Astrocyte of the hippocampus (primary cell): ENCODE results near the gene RASA3.

Source experiments
- DNase-seq: peaks from one replicate; pipeline ENCODE4 v3.0.0; 2011; ENCODE audit warnings: low read depth, low spot score

RASA3 gene

DNA sequence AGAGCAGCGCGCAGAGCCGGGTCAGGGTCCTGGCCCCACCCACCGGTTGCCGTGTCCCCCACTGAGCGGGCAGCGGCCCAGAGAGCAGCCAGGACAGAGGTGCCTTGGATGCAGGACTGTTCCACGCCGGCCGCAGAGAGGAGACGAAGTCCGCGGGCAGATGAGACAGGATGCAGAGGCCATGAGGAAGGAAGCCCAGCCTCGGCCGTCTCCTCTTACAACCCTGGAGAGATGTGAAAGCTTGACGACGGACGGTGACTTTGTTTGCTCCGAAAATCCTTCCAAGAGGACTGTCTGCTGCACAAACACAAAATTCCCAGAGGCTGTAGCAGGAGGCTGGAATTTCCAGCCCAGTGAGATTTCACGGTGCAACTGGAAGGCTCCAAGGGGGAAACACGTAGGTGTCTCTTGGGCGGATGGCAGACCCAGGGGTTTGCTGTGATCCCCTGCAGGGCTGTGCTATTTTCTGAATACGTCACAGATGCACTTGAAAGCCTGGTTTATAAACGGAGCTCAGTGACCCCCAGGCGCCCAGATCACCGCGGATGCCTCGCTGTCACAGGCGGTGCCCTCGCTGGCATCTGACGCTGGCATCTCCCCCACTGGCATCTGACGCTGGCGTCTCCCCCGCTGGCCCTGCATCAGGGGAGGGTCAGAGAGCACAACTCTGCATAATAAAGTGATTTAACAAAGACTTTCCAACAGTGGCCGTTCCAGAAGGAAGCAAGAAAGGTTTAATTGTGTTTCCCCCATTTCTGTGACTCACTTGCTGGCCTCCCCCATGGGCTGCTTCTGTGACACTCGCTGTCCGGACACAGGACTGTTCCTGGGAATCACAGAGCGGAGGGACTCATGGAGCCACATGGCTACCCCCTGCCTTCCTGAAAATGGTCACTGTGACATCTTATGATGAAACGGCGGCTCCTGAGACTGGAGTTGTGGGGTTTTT is 96.6 kb downstream of the RASA3 start:
- peak; percentile 58 for DNase-seq

DNA sequence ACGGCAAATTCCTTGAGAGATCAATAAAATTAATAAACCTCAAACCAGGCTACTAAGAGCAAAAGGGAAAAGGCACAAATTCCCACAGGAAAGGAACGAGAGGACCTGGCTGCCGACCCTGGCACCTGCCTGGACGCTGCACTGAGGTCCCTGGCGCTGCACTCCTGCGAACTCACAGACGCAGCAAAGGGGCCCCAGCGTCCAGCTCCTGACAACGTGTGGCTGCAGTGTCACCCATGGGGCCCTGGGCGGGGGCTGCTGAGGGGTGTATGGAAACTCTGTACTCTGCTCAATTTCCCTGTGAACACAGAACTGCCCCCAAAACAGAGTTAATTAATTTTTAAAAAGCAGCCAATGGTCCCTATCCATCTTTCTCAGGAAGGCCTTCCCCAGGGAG is 97.2 kb downstream of the RASA3 start:
- no peak for DNase-seq

DNA sequence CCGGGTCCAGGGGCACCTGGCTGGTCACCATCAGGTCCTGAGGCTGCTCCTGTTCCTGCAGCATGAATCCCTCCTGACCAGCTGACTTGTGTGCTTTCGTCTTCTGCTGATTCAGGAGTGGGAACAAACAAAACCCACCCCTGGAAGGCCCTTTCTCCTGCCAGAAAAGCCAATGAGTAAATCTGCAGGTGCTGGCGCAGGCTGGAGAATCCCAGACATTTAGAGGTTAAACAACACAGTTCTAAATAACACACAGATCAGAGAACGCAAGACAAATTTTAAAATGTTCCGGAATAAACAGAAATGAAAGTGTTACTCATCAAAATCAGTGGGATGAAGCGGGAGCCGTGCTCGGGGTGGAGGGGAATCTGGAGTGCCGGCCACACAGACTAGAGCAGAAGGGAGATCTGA is 97.9 kb downstream of the RASA3 start:
- DNase-seq, result peak; percentile 66

DNA sequence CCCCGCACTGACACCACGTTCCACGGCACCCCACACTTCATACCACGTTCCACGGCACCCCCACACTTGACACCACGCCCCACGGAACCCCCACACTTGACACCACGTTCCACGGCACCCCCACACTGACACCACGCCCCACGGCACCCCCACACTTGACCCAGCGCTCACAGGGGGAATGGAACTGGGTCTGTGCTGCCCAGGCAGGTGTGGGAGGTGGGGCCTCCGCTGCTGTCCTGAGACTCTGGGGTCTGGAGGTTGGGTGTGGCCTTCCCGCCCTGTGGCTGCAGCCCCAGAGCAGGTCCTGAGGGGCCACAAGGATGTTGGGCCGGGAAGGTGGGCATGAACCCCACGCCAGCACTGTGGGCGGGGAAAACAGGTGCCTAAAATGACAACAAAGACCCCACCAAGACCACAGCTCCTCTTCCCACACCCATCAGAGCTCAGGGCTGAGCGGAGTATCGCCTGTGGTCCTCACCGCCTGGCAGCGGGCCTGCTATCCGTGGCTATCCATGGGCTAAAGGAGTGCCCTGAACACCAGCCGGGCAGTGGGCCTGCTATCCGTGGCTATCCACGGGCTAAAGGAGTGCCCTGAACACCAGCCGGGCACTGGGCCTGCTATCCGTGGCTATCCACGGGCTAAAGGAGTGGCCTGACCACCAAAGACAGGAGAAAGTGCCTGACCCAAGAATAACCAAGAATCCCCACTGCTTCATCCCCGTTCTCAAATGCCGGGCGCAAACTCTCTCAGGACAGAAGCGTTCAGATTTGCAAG is 98.7 kb downstream of the RASA3 start:
- peak; percentile 38 for DNase-seq

DNA sequence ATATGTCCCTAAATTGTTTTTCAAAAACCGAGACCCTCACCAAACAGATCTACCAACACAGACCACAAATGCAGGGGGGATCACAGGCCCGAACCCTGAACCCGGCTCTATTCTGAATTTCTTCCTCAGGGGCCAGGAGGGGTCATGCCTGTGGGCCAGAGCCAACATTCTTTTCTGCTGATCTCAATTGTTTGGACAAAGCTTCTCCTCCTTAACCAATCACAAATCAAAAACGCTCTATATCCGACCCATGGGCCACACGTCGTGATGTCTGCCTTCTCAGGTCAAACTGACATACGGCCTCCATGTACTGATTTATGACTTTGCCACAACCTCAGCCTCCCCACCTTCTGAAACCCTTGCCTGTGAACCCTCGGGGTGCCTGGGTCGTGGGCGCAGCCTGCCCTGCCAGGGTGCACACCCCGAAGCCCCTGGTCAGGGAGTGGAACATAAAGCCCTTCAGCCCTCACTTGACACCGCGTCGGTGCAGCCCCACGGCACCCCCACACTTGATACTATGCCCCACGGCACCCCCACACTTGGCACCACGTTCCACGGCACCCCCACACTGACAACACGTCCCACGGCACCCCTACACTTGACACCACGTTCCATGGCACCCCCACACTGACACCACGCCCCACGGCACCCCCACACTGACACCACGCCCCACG is 100.2 kb downstream of the RASA3 start:
- peak; percentile 80 for DNase-seq

DNA sequence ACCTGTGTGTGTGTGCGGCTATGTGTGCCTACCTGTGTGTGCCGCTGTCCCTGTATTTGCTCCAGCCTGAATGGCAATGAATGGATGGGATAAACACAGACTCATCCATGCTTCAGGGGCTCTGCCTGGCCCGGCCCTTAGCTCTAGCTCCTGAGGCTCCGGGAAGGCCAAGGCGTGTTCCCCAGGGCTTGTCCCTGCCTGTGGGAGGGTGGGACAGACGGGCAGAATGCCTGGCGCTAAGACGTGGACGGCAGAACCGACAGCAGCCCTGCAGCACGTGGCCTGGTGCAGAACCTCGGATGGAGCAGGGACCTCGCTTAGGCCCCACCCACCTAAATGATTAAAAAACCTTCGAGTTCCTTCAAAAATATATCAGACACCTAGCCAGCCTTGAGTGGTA is 100.8 kb downstream of the RASA3 start:
- no peak for DNase-seq

DNA sequence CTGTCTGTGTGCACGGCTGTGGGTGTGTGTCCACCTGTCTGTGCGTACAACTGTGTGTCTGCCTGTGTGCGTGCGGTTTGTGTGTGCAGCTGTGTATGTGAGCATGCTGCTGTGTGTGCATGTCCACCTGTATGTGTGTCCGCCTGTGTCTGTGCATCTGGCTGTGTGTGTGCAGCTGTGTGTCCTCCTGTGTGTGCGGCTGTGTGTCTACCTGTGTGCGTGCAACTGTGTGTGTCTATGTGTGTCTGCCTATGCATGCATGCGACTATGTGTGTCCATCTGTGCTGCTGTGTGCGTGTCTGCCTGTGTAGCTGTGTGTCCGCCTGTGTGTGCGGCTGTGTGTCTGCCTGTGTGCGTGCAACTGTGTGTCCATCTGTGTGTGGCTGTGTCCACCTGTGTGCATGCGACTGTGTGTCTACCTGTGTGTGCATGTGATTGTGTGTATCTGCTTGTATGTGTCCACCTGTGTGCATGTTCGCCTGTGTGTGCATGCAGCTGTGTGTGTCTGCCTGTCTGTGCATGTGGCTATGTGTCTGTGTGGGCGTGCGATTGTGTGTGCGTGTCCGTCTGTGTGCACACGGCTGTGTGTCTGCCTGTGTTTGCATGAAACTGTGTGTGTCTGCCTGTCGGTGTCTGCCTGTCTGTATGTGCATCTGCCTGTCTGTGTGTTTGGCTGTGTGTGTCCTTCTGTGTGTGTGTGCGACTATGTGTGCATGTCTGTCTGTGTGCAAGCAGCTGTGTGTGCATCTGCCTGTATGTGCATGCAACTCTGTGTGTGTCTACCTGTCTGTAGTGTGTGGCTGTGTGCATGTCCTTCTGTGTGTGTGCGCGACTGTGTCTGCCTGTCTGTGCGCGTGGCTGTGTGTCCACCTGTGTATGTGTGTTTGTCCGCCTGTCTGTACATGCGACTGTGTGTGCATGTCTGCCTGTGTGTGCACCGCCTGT is 101.5 kb downstream of the RASA3 start:
- no peak for DNase-seq

DNA sequence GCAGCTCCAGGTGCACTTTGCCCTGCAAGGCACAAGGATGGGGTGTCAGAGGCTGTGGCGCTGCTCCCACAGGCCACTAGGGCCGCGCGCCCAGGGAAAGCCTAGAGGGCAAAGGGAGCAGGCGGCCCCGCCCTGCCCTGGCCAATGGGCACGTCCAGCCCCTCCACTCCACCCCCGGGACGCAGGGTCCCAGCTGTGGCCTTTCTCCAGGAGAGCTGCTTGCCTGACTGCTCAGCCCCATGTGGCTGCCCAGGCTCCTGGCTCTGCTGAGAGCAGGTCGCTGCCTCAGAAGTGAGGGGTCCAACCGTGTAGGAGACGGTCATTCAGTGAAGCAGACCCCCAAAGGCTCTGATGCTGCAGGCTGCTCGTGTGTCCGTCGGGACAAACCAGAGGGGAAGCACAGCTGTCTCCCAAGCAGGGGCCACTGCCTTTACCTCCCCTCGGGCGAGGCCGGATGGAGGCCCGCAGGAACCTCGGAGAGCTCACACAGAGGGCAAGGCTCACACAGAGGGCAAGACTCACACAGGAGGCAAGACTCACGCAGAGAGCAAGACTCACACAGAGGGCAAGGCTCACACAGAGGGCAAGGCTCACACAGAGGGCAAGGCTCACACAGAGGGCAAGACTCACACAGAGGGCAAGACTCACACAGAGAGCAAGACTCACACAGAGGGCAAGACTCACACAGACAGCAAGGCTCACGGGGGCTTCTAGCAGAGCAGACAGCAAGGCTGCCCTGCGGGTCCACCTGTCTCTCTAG is 102.4 kb downstream of the RASA3 start:
- DNase-seq, result no peak

DNA sequence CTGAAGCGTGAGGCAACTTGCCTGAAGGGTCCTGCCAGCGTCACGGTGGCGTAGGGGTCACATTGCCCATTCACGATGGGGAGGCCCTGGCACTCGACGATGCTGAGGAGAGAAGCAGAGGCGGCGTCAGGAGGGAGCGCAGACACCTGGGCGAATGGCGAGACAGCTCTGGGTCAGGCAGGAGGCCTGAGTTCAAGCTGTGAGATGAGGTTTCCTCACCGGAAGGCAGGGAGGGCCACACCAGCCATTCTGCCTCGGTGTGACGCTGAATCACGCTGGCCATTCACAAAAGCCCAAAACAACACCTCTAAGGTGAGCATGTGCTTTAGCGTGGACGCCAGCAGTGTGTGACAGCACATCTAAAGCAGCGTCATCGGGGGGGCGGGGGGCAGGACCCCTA is 104.6 kb downstream of the RASA3 start:
- DNase-seq, result no peak

DNA sequence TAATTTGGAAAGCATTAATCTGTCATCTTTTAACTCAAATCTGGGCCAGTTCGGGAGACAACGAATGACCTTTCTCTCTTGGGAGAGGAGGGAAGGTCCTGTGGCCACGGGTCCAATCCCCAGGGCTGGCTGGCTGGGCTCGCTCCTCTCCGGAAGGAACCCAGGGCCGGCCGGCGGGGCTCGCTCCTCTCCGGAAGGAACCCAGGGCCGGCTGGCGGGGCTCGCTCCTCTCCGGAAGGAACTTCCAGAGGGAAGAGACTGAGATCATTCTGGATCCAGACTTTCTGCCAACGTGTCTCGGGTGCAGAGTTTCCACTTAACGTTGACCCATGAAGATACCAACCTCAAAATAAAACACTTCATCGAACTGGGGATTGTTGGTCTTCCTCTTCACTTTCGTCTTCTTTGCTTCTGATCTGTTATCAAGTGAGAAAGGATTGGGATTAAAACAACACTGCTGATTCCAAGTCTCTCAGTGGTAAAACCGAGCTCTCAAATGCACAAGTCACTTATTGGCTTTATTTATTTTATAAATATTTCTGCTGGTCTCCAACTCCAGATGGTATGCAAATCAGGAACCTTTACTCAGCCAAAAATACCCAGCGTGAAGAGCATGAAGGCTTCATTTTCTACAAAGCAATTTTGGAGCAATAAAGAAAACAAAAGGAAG is 105.2 kb downstream of the RASA3 start:
- DNase-seq, result peak; percentile 36

DNA sequence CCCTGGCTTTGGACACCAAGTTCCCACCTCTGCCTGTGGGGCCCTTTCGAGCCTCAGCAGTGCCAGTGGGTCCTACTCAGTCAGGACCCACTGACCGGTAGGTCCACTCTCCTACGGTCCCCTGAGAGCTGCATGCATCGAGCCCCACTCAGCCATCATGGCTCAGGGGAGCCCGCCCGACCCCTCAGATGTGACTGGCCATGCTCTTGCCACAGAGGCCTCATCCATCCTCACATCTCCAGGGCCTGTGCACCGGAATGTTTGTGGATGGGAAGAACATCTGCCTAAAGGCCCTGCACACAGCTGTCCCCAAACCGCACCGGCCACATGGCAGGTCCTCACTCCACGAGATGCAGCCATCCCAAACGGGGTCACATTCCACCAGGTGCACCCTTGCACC is 105.9 kb downstream of the RASA3 start:
- DNase-seq, result no peak

DNA sequence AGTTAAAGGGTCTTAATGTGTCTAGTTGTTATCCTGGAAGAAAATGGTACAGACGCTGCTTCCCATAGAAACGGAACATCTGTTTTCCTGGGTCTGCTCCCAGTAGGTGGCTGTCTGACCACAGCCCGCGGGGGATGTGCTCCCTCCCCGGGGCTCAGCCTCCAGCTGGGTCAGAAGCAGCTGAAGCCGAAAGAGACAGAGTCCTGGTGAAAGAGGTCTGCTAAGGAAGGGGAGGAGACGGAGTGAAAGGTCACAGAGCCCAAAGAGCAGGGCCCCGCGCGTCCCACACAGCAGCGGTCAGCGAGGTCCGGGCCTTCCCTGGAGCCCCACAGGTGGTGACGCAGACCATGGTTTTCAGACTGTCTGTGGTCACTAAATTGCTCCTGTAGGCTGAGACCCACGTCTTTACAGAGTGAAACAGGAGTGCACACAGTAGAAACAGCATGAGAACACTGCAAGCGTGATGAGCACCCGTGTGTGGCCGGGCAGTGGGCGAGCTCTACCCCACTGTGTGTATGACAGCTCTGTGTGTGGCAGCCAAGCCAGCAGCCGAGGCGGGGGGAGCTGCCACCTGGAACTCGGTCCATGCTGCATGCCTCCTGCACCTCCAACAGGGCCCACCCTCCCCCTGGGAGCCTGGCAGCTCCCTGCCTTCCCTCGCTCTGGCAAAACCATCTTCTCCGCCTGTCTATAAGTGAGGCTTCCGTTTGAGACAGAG is 106.5 kb downstream of the RASA3 start:
- DNase-seq, result peak; percentile 79

DNA sequence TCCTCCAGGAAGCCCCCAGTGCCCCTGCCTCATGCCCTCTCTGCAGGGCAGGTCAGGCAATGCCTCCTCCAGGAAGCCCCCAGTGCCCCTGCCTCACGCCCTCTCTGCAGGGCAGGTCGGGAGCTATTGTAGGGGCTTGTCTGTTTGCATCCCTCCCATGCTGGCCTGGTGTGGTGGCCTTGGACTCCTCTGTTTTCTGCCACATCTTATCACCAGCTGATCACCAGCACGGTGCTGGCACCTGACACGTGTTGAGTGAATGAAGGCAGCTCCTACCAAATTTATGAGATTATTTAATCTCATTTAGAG is 107.1 kb downstream of the RASA3 start:
- no peak for DNase-seq

DNA sequence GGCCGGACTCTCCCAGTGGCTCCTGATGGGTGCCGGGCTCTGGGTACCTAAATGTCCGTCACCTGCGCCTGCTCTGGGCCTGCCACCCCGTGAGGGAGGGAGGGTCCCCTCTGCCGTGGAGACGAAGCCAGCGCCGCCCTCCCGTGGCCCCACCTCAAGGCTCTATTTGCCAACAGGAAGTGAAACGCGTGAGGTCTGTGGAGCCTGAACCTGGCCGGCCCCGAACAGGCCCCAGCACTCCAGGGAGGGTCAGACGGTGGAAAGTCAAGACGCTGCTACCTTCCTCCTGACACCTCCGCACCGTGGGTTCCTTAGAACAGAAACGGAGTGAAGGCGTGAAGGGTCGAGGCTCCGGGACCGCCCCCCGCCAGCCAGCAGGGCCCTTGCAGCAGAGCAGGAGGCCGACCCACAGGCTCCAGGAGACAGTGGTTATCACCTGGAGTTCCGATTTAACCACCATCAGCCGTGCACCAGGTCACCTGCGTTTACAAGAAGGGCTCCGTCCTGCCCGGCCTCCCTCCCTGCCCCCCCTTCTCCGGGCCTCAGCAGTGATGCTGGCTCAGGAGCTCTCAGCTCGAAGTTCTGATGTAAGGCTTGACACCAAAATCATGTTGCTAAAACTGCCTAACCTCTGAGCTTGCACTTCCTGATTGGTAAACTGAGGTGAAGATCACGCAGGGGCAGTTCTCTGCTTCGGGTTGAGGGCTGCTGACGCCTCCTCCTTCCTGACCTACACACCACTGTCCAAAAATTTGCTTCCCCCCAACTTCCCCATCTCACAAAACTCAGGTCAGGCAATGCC is 107.6 kb downstream of the RASA3 start:
- no peak for DNase-seq

DNA sequence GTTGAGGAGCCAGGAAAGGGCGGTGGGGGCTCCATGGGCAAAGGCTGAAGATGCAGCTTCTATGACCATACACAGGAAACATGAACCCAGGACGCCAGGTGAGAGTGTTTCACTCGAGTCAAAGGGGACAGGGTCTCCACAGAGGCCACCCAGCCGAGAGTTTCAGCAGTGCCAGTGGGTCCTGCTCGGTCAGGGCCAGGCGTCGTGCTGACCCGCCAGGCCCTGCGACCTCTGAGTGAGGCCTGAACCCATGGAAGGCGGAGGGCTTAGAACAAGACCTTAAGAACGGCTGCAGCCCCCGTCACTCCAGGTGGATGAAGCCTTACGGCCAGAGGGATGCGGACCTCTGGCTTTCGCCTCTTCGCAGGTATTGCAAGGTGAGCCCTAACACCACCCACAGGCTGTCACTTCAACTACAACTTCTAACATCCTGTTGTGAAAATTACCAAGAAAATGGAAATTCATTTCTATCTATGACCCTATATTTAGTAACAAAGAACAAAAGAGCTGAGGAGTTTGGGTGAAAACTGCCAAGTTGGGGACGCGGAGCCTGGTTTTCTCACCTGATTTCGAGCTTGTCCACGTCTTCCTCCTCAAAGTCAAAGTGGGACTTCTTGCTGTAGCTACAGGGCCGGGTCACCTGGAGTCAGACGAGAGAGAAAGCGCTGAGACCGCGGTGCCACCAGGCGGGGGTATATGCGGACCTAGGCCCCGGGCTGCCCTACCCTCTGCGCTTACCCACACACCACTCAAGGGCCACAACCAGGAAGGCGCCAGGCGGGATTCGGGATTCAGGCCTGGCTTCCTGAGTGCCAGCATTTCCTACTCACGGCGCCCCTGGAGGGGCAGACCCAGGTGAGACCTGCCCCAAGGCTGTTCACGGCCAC is 108.5 kb downstream of the RASA3 start:
- DNase-seq, result no peak

DNA sequence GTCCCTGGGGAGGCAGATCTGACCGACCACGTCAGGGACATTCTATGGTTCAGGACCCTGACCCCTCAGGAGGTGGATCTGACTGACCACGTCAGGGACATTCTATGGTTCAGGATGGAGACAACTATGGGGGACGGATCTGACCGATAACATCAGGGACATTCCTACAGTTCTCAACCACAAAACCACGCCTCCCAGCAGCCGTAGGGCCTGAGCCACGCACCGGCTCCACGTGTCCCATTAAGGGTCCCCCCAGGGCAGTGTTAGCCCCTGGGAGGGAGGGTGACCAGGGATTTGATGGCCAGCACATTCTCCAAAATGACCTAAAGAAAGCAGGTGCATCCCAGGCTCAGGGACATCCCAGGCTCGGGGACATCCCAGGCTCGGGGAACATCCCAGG is 109.5 kb downstream of the RASA3 start:
- DNase-seq, result no peak

DNA sequence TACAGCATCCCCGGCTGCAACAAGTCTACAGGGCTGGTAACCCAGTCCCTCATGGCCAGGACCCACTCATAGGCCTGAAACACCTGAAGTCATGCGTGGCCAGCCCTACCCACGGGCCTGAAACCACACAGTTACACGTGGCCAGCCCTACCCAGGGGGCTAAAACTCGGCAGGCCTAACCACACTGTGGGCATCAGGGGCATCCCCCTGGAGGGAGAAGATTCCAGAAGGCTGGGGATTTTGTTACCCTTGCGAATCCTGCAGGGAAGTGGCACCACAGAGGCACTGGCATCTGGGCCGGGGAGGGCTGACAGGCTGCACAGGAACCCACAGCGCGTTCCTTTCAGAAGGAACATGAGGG is 110.1 kb downstream of the RASA3 start:
- no peak for DNase-seq
